Measurements from ENCODE around the gene EGFR. TPM values are rescaled to one million over a fixed set of nuclear protein-coding genes. Genes with fewer than 3 reads are reported as not detected.
A peak's percentile ranks its signal among the peaks of the same experiment; 100 is the strongest.

The EGFR gene
- total RNA-seq, 4 donors from 2014 or later: 79.3 to 125 (median 110) TPM

DNA sequence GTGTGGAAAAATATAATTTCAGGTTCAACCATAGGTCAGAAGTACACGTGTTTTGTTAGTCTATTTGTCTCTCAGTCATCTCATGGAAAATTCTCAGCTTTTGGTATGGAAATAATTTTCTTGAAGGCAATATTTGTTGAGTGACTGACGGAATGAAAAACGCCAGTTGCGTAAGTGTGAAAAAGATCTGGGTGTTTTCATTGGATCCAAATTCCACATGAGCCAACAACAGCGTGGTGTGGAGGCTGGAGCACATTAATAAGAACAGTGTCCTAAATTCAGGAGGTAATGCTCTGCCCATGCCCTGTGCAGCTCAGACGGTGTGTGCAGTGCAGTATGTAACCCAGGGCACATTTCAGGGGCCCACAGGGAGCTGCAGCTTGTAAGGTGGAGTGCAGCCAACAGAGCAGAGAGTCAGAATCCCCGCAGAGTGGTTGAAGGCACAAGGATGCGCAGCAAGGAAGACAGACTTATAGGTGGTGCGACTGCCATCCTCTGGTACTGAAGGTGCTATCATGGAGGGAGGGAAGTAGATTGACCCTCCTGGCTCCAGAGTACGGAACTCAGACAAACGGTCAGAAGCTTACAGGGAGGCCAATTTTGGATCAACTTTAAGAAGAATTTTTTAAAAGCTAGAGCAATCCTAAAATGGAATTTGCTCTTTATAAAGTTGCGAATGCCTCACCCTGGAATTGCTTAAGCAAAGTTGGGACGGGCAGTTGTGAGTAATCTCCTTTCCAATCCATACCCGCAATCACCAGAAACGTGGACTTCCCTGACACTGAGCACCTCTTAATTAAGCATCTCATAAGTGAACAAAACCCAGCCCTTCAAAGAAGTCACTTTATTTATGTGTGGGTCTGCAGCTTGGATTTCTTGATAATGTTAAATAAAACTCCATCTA, 38.0 kb downstream of the EGFR start:
- WGBS: 50% methylated on average over 14 of the region's 15 CpGs
- Histone ChIP-seq H3K9me3 (no peaks in the 10 kb centered on the region), H3K27me3 (no peaks in the 10 kb centered on the region), H3K36me3 (no peaks in the 10 kb centered on the region), H3K4me1 (peaks cover 36 to 91% (median 88%) of the 10 kb centered on the region in 4 donors), H3K27ac (replicated peaks in 1 of 4) (peak overlapping the region; percentile 76 to 87 (median 80)), H3K4me3 (peak overlapping the region in 2 of 4 donors; percentile 0 to 8)
- TF ChIP-seq, protein P1, sequence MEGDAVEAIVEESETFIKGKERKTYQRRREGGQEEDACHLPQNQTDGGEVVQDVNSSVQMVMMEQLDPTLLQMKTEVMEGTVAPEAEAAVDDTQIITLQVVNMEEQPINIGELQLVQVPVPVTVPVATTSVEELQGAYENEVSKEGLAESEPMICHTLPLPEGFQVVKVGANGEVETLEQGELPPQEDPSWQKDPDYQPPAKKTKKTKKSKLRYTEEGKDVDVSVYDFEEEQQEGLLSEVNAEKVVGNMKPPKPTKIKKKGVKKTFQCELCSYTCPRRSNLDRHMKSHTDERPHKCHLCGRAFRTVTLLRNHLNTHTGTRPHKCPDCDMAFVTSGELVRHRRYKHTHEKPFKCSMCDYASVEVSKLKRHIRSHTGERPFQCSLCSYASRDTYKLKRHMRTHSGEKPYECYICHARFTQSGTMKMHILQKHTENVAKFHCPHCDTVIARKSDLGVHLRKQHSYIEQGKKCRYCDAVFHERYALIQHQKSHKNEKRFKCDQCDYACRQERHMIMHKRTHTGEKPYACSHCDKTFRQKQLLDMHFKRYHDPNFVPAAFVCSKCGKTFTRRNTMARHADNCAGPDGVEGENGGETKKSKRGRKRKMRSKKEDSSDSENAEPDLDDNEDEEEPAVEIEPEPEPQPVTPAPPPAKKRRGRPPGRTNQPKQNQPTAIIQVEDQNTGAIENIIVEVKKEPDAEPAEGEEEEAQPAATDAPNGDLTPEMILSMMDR (IDR thresholded peaks at IDR 0.05): peak in 2 of 3 experiments; percentile 10 to 18
- TF ChIP-seq POLR2A (IDR thresholded peaks at IDR 0.05; ENCODE audit: low read depth) (no peak), EP300 (IDR thresholded peaks at IDR 0.05) (no peak), POLR2AphosphoS5 (IDR thresholded peaks at IDR 0.05) (peak; percentile 39 to 56)
- no peak for DNase-seq (ENCODE audit: extremely low spot score)
- intact Hi-C loops (cut with DNase I): no loop called here

DNA sequence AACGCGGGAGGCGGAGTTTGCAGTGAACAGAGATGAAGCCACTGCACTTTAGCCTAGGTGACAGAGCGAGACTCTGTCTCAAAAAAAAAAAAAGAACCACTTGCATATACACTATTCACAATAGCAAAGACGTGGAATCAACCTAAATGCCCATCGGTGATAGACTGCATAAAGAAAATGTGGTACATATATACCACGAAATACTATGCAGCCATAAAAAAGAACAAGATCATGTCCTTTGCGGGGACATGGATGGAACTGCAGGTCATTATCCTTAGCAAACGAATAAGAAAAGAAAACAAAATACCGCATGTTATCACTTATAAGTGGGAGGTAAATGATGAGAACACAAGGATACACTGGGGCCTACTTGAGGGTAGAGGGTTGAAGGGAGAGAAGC, 39.5 kb downstream of the EGFR start:
- no peak for DNase-seq (ENCODE audit: extremely low spot score)
- Histone ChIP-seq H3K4me3 (no peak overlapping the region), H3K4me1 (peaks cover 26 to 88% (median 85%) of the 10 kb centered on the region in 4 donors), H3K9me3 (no peaks in the 10 kb centered on the region), H3K27me3 (no peaks in the 10 kb centered on the region), H3K36me3 (no peaks in the 10 kb centered on the region), H3K27ac (replicated peaks in 1 of 4) (peak overlapping the region; percentile 76 to 87 (median 80))
- WGBS: 93% methylated on average over 10 of the region's 10 CpGs
- no peak for TF ChIP-seq POLR2AphosphoS5 (IDR thresholded peaks at IDR 0.05)
- no peak for TF ChIP-seq EP300 (IDR thresholded peaks at IDR 0.05)
- TF ChIP-seq POLR2A (IDR thresholded peaks at IDR 0.05; ENCODE audit: low read depth): no peak
- intact Hi-C loops (cut with DNase I): no loop called here

DNA sequence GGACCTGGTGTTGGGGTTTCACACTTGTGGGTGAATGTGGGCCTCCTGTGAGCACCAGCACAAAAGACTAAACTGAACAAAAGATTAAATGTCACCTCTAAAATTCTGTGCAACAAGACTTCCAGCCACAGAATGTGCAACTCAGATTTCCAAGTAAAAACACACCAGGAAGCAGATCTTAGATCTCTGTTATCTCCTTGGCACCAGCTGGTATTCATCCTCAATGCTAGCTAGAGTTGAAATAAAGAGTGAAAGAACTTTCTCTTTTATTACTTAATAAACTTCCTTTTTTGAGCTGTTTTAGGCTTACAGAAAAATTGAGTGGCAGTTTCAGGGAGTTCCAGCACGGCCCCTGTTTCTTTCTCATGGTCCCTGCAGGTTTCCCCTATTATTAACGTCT, 40.2 kb downstream of the EGFR start:
- DNase-seq (ENCODE audit: extremely low spot score): no peak
- Histone ChIP-seq H3K27me3 (no peaks in the 10 kb centered on the region), H3K4me1 (peaks cover 19 to 88% (median 81%) of the 10 kb centered on the region in 4 donors), H3K9me3 (no peaks in the 10 kb centered on the region), H3K27ac (replicated peaks in 1 of 4) (peak overlapping the region; percentile 36 to 87 (median 70)), H3K36me3 (no peaks in the 10 kb centered on the region), H3K4me3 (no peak overlapping the region)
- whole genome bisulfite sequencing: 56% methylated on average over 2 of the region's 2 CpGs
- TF ChIP-seq POLR2AphosphoS5 (IDR thresholded peaks at IDR 0.05) (no peak), EP300 (IDR thresholded peaks at IDR 0.05) (no peak), POLR2A (IDR thresholded peaks at IDR 0.05; ENCODE audit: low read depth) (no peak)
- TF ChIP-seq, protein P1 (IDR thresholded peaks at IDR 0.05): no peak
- intact Hi-C loops (cut with DNase I): no loop called here

DNA sequence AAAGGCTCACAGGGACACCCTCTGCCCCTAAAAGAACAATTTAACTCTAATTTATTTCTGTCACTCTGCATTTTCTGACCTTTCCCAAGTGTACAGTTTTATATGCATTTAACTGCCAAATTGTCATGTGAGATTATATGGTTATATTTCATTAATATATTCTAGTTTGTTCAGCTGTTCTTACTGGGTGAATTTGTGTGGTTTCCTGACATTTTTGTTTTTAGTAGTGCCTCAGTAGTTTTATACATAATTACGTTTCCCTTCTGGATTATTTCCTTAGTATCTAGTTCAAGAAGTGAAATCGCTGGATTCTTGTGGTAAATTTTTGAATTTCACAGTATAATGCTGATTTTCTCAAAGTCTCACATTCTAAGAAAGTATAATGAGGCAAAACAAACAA, 41.3 kb downstream of the EGFR start:
- intact Hi-C loops (cut with DNase I): no loop called here
- peaks cover 0 to 4% (median 0%) of the 10 kb centered on the region in 4 donors for H3K9me3 ChIP-seq
- H3K27ac ChIP-seq (replicated peaks in 1 of 4): peak overlapping the region; percentile 36 to 87 (median 70)
- WGBS: 90% methylated on average over 2 of the region's 2 CpGs
- no peaks in the 10 kb centered on the region for H3K27me3 ChIP-seq
- H3K4me1 ChIP-seq: peaks cover 21 to 88% (median 81%) of the 10 kb centered on the region in 4 donors
- no peak for DNase-seq (ENCODE audit: extremely low spot score)
- TF ChIP-seq, protein P1 (IDR thresholded peaks at IDR 0.05): no peak
- no peak overlapping the region for H3K4me3 ChIP-seq
- H3K36me3 ChIP-seq: no peaks in the 10 kb centered on the region

DNA sequence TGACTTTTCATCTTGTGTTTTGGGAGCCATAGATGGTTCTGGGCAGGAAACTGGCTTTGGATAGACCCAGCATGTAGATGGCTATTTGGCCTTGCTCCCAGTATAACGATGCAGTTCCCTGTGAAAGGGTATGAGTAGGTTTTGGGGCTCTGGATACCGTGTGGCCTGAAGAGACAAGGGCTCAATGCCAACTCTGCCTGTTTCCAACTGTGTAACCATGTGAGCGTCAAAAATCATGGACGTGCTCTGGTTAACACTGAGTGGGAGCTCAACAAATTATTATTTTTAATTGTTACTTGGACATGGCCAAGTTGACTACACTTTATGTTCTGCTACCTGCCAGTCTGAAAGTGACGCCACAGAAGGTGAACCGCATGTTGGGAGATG, 41.8 kb downstream of the EGFR start:
- peaks cover 26 to 88% (median 82%) of the 10 kb centered on the region in 4 donors for H3K4me1 ChIP-seq

More for the DNA sequence above, 41.8 kb downstream of the EGFR start:
- peak overlapping the region; percentile 58 to 87 (median 74) for H3K27ac ChIP-seq (replicated peaks in 1 of 4)
- peaks cover 0 to 4% (median 0%) of the 10 kb centered on the region in 4 donors for H3K9me3 ChIP-seq
- DNase-seq (ENCODE audit: extremely low spot score): no peak
- H3K36me3 ChIP-seq: no peaks in the 10 kb centered on the region
- no peak overlapping the region for H3K4me3 ChIP-seq
- H3K27me3 ChIP-seq: no peaks in the 10 kb centered on the region
- WGBS: 71% methylated on average over 6 of the region's 6 CpGs
- intact Hi-C loops (cut with DNase I): no loop called here
- TF ChIP-seq, protein P1 (IDR thresholded peaks at IDR 0.05): no peak
- TF ChIP-seq POLR2AphosphoS5 (IDR thresholded peaks at IDR 0.05): no peak
- TF ChIP-seq EP300 (IDR thresholded peaks at IDR 0.05): no peak
- no peak for TF ChIP-seq POLR2A (IDR thresholded peaks at IDR 0.05; ENCODE audit: low read depth)

All from esophagus muscularis mucosa (tissue), 4 donors.